MCF 10A (cell line): Measurements from ENCODE around the gene CRK. TPM values are rescaled to one million over a fixed set of nuclear protein-coding genes. Genes with fewer than 3 reads are reported as not detected.

Experiments used
- BruUV-seq: library from RNA; stranded (reverse); fragments of 400-500 nt; replicated peaks from 2 replicates; lab custom pipeline; 2021; lab: Mats Ljungman, UMichigan
- CTCF ChIA-PET: fragments of 300-600 bp; sonication (Branson Sonifier 250); formaldehyde crosslinking; extraction: SDS; loops from one replicate; lab custom pipeline; 2021; ENCODE audit warnings: antibody characterized with exemption, inconsistent platforms; lab: Yijun Ruan, JAX
- POLR2A ChIA-PET: fragments of 300-600, 350-650 bp; sonication (Branson Sonifier 250); formaldehyde crosslinking; extraction: SDS; loops from one replicate; lab custom pipeline; 2020; ENCODE audit warnings: antibody characterized with exemption, inconsistent platforms; lab: Yijun Ruan, JAX
- DNase-seq: peaks from one replicate; pipeline ENCODE4 v3.0.0-alpha.2; 2018; ENCODE audit not compliant: unreplicated experiment
- H3K27ac Mint-ChIP-seq: one replicate; pipeline ENCODE4 v1.8.0; 2022; ENCODE audit warnings: mild to moderate bottlenecking, low read depth, mixed read lengths; ENCODE audit not compliant: unreplicated experiment
- H3K27me3 Mint-ChIP-seq: one replicate; pipeline ENCODE4 v1.8.0; 2022; ENCODE audit warnings: mixed read lengths; ENCODE audit not compliant: insufficient read depth, unreplicated experiment
- H3K36me3 Mint-ChIP-seq: one replicate; pipeline ENCODE4 v1.8.0; 2022; ENCODE audit warnings: mild to moderate bottlenecking, moderate library complexity, mixed read lengths; ENCODE audit not compliant: insufficient read depth, unreplicated experiment
- H3K4me1 Mint-ChIP-seq: one replicate; pipeline ENCODE4 v1.8.0; 2022; ENCODE audit warnings: mixed read lengths; ENCODE audit not compliant: insufficient read depth, unreplicated experiment
- H3K4me3 Mint-ChIP-seq: one replicate; pipeline ENCODE4 v1.8.0; 2022; ENCODE audit warnings: mild to moderate bottlenecking, moderate library complexity, mixed read lengths; ENCODE audit not compliant: unreplicated experiment
- H3K9me3 Mint-ChIP-seq: one replicate; pipeline ENCODE4 v1.8.0; 2022; ENCODE audit warnings: mixed read lengths; ENCODE audit not compliant: unreplicated experiment
- intact Hi-C: fragments of 100-400 bp; cut with micrococcal nuclease; formaldehyde crosslinking; loops from 2 replicates; pipeline ENCODE4 v1.14.1; 2022
- total RNA-seq: library from RNA; stranded (reverse); gene quantifications from 2 replicates; pipeline ENCODE4 v1.2.3, GENCODE V29; 2022
- TF ChIP-seq, protein P1 (sequence below): fragments of 200-600 bp; IDR thresholded peaks from one replicate; pipeline ENCODE4 v1.8.0; 2022; ENCODE audit warnings: antibody characterized with exemption, mild to moderate bottlenecking; ENCODE audit not compliant: unreplicated experiment

Gene CRK
- total RNA-seq, 1 experiment from 2014 or later = 70.6 TPM

DNA sequence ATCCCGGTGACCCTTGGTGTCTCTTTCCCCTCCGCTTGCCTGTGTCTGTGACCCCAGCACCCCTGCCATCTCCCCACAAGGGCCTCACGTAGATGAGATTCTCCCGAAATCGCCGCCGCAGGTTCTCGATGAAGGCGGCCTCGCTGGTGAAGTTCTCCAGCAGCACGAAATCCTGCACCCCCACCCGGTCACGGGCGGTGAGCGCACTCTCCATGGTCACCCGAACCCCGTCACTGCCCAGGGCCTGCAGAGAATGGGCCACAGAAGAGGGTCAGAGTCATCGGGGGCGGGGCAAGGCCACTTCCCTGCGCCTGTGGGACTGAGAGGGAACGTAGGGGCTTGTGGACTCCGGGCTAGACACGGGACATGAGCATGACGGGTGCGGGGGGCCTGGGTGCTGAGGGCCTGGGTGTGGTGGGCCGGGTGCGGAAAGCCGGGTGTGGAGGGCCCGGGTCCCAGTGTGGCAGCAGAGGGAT, 28.1 kb upstream of the CRK start:
- peaks cover 54% of the 10 kb centered on the region for H3K36me3 Mint-ChIP-seq
- intact Hi-C loops = no loop called here
- no TSS peak for BruUV-seq
- H3K4me1 Mint-ChIP-seq = peaks cover 6% of the 10 kb centered on the region
- ChIA-PET CTCF (interaction anchor here (0.6 to 0.7 kb wide), 2 partner anchors 32 to 36 kb away, joined by 3 read pairs; partner anchors contain the start of gene INPP5K), POLR2A (interaction anchor here (0.6 to 1.7 kb wide), 7 partner anchors 12 to 119 kb away, joined by 3 to 15 read pairs (median 4); partner anchors contain the start of genes CRK, INPP5K and PITPNA)
- H3K27ac Mint-ChIP-seq = peak overlapping the region; percentile 61
- H3K4me3 Mint-ChIP-seq = peak overlapping the region; percentile 71
- H3K27me3 Mint-ChIP-seq = no peaks in the 10 kb centered on the region
- H3K9me3 Mint-ChIP-seq = no peaks in the 10 kb centered on the region
- TF ChIP-seq, protein P1, sequence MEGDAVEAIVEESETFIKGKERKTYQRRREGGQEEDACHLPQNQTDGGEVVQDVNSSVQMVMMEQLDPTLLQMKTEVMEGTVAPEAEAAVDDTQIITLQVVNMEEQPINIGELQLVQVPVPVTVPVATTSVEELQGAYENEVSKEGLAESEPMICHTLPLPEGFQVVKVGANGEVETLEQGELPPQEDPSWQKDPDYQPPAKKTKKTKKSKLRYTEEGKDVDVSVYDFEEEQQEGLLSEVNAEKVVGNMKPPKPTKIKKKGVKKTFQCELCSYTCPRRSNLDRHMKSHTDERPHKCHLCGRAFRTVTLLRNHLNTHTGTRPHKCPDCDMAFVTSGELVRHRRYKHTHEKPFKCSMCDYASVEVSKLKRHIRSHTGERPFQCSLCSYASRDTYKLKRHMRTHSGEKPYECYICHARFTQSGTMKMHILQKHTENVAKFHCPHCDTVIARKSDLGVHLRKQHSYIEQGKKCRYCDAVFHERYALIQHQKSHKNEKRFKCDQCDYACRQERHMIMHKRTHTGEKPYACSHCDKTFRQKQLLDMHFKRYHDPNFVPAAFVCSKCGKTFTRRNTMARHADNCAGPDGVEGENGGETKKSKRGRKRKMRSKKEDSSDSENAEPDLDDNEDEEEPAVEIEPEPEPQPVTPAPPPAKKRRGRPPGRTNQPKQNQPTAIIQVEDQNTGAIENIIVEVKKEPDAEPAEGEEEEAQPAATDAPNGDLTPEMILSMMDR = no peak
- no peak for DNase-seq

DNA sequence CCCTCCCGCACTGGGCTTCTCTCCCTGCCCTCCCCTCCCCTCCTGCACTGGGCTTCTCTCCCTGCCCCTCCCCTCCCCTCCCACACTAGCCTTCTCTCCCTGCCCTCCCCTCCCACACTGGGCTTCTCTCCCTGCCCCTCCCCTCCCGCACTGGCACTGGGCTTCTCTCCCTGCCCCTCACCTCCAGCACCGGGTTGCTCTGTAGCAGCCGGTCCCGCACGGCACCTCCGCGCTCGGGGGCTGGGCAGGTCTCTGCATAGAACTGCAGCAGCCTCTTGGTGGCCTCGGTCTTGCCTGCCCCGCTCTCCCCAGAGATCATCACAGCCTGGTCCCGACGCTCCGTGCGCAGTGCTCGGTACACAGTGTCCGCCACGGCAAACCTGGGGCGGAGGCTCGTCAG, 26.6 kb upstream of the CRK start:
- intact Hi-C loops = no loop called here
- H3K36me3 Mint-ChIP-seq = peaks cover 63% of the 10 kb centered on the region
- TF ChIP-seq, protein P1 = no peak

DNA sequence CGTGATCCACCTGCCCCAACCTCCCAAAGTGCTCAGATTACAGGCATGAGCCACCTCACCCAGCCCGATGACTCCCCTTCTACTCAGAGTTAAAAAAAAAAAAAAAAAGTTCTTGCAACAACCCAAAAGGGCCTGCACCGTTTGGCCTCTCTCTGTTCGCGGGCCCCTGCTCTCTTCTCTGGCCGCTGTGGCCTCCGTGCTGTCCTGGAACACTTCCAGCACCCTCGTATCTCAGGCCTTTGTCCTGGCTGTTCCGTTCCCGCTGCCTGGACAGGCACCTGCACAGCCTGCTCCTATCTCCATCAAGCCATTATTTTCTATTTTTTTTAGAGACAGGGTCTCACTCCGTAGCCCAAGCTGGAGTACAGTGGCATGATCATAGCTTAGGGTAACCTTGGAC, 25.7 kb upstream of the CRK start:
- peaks cover 6% of the 10 kb centered on the region for H3K4me1 Mint-ChIP-seq
- CTCF ChIA-PET = interaction anchor here (0.7 kb wide), 2 partner anchors 12 to 801 kb away, joined by 3 to 4 read pairs; no protein-coding TSS in a partner anchor
- TF ChIP-seq, protein P1 = no peak
- H3K9me3 Mint-ChIP-seq = no peaks in the 10 kb centered on the region
- no peaks in the 10 kb centered on the region for H3K27me3 Mint-ChIP-seq
- intact Hi-C loops = no loop called here
- BruUV-seq = no TSS peak
- POLR2A ChIA-PET = interaction anchor here (0.6 to 1.3 kb wide), 3 partner anchors 11 to 34 kb away, joined by 3 to 4 read pairs (median 4); partner anchors contain the start of gene MYO1C
- H3K4me3 Mint-ChIP-seq = no peak overlapping the region
- H3K27ac Mint-ChIP-seq = no peak overlapping the region
- no peak for DNase-seq
- H3K36me3 Mint-ChIP-seq = peaks cover 71% of the 10 kb centered on the region

More for the DNA sequence above, 26.6 kb upstream of the CRK start:
- DNase-seq = no peak
- H3K27me3 Mint-ChIP-seq = no peaks in the 10 kb centered on the region
- peaks cover 6% of the 10 kb centered on the region for H3K4me1 Mint-ChIP-seq
- BruUV-seq = no TSS peak
- CTCF ChIA-PET = no interaction called here
- no peak overlapping the region for H3K4me3 Mint-ChIP-seq
- POLR2A ChIA-PET = no interaction called here
- H3K9me3 Mint-ChIP-seq = no peaks in the 10 kb centered on the region
- no peak overlapping the region for H3K27ac Mint-ChIP-seq

DNA sequence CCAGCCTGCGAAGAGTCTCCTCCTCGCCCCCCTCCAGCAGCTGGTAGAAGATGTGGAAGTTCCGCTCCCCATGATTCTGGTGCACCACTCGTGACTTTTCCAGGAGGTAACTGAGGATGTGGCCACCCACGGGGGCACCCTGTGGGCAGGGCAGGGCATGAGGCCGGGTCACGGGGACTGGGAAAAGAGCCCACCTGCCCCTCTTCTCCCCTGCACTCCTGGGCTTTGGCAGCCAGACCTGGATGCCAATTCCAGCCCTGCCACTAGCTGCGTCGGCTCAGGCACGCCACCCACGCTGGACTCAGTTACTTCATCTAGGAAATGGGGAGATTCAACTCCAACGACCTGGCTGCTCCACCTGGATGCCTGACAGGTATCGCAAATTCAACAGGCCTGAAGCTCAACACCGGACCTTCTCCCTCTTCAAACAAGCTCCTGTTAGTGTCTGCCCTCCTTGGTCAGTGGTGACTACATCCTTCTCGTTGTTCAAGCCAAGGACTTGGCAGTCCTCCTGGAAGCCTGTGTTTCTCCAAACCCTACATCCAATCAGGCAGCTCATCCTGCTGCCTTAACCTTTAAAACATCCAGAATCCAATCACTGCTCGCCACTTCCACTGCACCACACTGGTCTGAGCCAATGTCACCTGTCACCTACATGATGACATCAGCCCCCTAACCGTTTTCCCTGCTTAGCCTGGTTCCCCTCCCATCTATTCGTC, 24.9 kb upstream of the CRK start:
- Mint-ChIP-seq H3K36me3 (peaks cover 76% of the 10 kb centered on the region), H3K27ac (no peak overlapping the region), H3K9me3 (no peaks in the 10 kb centered on the region), H3K4me1 (peaks cover 6% of the 10 kb centered on the region), H3K27me3 (no peaks in the 10 kb centered on the region), H3K4me3 (no peak overlapping the region)
- no peak for DNase-seq
- TF ChIP-seq, protein P1 = no peak
- intact Hi-C loops = no loop called here
- BruUV-seq = no TSS peak
- POLR2A ChIA-PET = interaction anchor here (0.6 to 1.3 kb wide), 4 partner anchors 21 to 176 kb away, joined by 3 to 4 read pairs (median 3); no protein-coding TSS in a partner anchor
- CTCF ChIA-PET = interaction anchor here (0.7 to 0.8 kb wide), 2 partner anchors 34 kb away, joined by 3 read pairs; no protein-coding TSS in a partner anchor
